Measurements from ENCODE around the gene SPNS2.

SPNS2 gene

GRCh38 chr17:4588391-4588790 is 89.7 kb downstream of the SPNS2 start:
- no peak for TF ChIP-seq CTCF (conservative IDR thresholded peaks at IDR 0.05; ENCODE audit: control insufficient read depth, insufficient read depth, low read depth, low read length)
- no peak overlapping the region for H3K4me3 ChIP-seq (ENCODE audit: control insufficient read depth, low read depth, low read length)
- no peak for DNase-seq (ENCODE audit: low read depth)
